GM12891 (cell line): ENCODE measurements around the gene NOL3.

Experiments
- PAX5 ChIP-seq: IDR thresholded peaks from 2 replicates; pipeline ENCODE4 v1.6.1; 2011; ENCODE audit warnings: low read length, moderate library complexity, mild to moderate bottlenecking; ENCODE audit not compliant: insufficient read depth, severe bottlenecking
- POLR2A ChIP-seq: IDR thresholded peaks from 2 replicates; pipeline ENCODE4 v1.6.1; 2011; ENCODE audit warnings: low read depth, low read length, control low read depth
- POLR2AphosphoS5 ChIP-seq: IDR thresholded peaks from 2 replicates; pipeline ENCODE4 v1.6.1; 2011; ENCODE audit warnings: low read depth, low read length, control low read depth
- POU2F2 ChIP-seq: IDR thresholded peaks from 2 replicates; pipeline ENCODE4 v1.6.1; 2011; ENCODE audit warnings: low read depth, mild to moderate bottlenecking, control low read depth, low read length, moderate library complexity
- SPI1 ChIP-seq: IDR thresholded peaks from 2 replicates; pipeline ENCODE4 v1.6.1; 2011; ENCODE audit warnings: low read depth, low read length, control low read depth
- TAF1 ChIP-seq: IDR thresholded peaks from 2 replicates; pipeline ENCODE4 v1.6.1; 2011; ENCODE audit warnings: low read depth, low read length, control low read depth

- TF ChIP-seq POLR2A (no peak), POLR2AphosphoS5 (no peak), TAF1 (no peak), POU2F2 (no peak), PAX5 (no peak), SPI1 (no peak)
These were observed 22.1 kb upstream of the NOL3 start for GRCh38 chr16:67148221-67148620.
